Measurements from ENCODE around the gene OLA1. TPM values are rescaled to one million over a fixed set of nuclear protein-coding genes. Genes with fewer than 3 reads are reported as not detected.

The OLA1 gene
- total and polyA plus RNA-seq, 9 of the 15 experiments (the other 6 are each of a cell fraction or from before 2014, with no cell fraction given): 208 to 353 (median 225) TPM

DNA sequence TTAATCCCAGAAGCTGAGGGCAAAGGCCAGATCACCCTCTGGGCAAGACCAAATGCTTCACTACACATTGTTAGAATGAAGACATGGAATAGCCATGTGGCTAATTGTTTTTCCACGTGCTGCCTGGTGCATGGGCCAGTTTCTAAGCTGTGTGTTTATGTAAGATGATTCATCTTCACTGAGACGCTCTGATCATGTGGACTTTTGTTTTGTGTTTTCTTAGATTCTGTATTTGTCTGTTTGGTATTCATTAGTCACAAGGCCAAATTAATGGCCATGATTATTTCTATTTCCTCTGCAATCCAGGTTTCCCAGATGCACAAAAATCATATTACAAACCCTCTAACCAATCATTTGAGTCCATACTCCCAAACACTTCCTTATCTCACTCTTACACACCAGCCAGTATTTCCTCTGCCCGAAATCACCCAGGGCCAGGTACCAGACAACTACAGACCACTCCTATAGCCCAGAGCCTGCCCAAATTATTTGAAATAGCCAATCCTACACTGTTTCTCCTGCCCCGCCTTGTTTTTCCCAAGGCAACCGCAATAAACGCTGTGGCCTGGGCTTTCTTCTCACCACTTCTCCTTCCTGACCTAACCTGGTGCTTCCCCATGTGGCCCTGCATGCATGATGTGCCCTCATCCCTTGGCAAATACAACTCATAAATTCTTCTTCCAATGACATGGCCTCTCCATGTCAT lies 189.0 kb downstream of the OLA1 start (continued):
- peak; percentile 78 for TF ChIP-seq SMARCE1 (IDR thresholded peaks at IDR 0.05)
- TF ChIP-seq KDM4B (IDR thresholded peaks at IDR 0.05; ENCODE audit: borderline replicate concordance in 2 of 2, low read depth in 1 of 2): no peak
- TF ChIP-seq CBFA2T3 (IDR thresholded peaks at IDR 0.05): peak; percentile 98
- TF ChIP-seq, protein P1, sequence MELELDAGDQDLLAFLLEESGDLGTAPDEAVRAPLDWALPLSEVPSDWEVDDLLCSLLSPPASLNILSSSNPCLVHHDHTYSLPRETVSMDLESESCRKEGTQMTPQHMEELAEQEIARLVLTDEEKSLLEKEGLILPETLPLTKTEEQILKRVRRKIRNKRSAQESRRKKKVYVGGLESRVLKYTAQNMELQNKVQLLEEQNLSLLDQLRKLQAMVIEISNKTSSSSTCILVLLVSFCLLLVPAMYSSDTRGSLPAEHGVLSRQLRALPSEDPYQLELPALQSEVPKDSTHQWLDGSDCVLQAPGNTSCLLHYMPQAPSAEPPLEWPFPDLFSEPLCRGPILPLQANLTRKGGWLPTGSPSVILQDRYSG (tag; conservative IDR thresholded peaks at IDR 0.05; ENCODE audit: low read depth): no peak
- TF ChIP-seq SMAD1 (IDR thresholded peaks at IDR 0.05; ENCODE audit: low read depth, low read length, partially characterized antibody): peak; percentile 27
- TF ChIP-seq NFYB (IDR thresholded peaks at IDR 0.05; ENCODE audit: extremely low read depth, insufficient read length): no peak
- TF ChIP-seq ZBTB17 (CRISPR knock-in tag; IDR thresholded peaks at IDR 0.05): 0 out of 2 replicates have a peak, but pooled peaks have one; percentile 26
- no peak for TF ChIP-seq MED1 (CRISPR knock-in tag; IDR thresholded peaks at IDR 0.05; ENCODE audit: borderline replicate concordance)
- peak; percentile 90 for TF ChIP-seq ZNF589 (CRISPR knock-in tag; IDR thresholded peaks at IDR 0.05; ENCODE audit: low read depth)
- no peak for TF ChIP-seq POLR3A (IDR thresholded peaks at IDR 0.05; ENCODE audit: borderline replicate concordance, extremely low read depth, insufficient read depth, insufficient read length)
- peak; percentile 84 for TF ChIP-seq SOX6 (IDR thresholded peaks at IDR 0.05)
- TF ChIP-seq ZEB2 (IDR thresholded peaks at IDR 0.05): peak; percentile 49

Measured in K562 (cell line).